Fibroblast of pulmonary artery (primary cell): ENCODE results near the gene TBCB.

Experiments
- DNase-seq: peaks from one replicate; pipeline ENCODE4 v3.0.0-alpha.2; 2010; ENCODE audit warnings: low read depth
- H3K4me3 ChIP-seq: replicated peaks from 2 replicates; pipeline ENCODE4 v1.5.1; 2011; ENCODE audit warnings: low read depth, mild to moderate bottlenecking, control low read depth, low read length, moderate library complexity
- CTCF ChIP-seq: IDR thresholded peaks from 2 replicates; pipeline ENCODE4 v1.5.1; 2011; ENCODE audit warnings: mild to moderate bottlenecking, control low read depth, low read length, inconsistent platforms; ENCODE audit errors: missing control alignments

TBCB gene

GRCh38 chr19:36092566-36092965, 22.7 kb upstream of the TBCB start:
- no peak for TF ChIP-seq CTCF
- no peak for DNase-seq
- H3K4me3 ChIP-seq = no peak overlapping the region

- DNase-seq = no peak
- no peak for TF ChIP-seq CTCF
- H3K4me3 ChIP-seq = no peak overlapping the region
These were observed 22.1 kb upstream of the TBCB start for GRCh38 chr19:36093146-36093662.

GRCh38 chr19:36093687-36094086, 21.6 kb upstream of the TBCB start:
- TF ChIP-seq CTCF = no peak
- DNase-seq = peak; percentile 10
- no peak overlapping the region for H3K4me3 ChIP-seq

GRCh38 chr19:36097036-36097435, 18.2 kb upstream of the TBCB start:
- TF ChIP-seq CTCF = no peak

GRCh38 chr19:36099166-36099785, 16.0 kb upstream of the TBCB start:
- TF ChIP-seq CTCF = no peak
- H3K4me3 ChIP-seq = no peak overlapping the region
- DNase-seq = no peak

More at GRCh38 chr19:36097036-36097435, 18.2 kb upstream of the TBCB start:
- H3K4me3 ChIP-seq = no peak overlapping the region
- DNase-seq = peak; percentile 36

DNA sequence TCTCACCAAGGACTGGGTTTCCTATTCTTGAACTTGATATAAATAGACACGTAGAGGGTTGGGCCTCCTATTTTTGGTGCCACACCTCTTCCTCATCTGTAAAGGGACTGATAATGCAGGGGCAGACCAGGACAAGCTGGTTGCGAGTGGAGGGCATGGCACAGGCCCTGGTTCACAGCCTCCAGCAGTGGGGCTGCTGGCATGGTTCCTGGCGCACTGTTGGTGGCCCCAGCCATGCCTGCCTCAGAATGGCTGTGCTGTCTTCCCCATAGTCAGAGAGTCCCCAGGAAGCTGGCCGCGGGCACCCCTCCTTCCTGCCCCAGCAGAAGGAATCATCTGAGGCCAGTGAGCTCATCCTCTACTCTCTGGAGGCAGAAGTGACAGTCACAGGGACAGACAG, 14.8 kb upstream of the TBCB start:
- TF ChIP-seq CTCF = no peak

DNA sequence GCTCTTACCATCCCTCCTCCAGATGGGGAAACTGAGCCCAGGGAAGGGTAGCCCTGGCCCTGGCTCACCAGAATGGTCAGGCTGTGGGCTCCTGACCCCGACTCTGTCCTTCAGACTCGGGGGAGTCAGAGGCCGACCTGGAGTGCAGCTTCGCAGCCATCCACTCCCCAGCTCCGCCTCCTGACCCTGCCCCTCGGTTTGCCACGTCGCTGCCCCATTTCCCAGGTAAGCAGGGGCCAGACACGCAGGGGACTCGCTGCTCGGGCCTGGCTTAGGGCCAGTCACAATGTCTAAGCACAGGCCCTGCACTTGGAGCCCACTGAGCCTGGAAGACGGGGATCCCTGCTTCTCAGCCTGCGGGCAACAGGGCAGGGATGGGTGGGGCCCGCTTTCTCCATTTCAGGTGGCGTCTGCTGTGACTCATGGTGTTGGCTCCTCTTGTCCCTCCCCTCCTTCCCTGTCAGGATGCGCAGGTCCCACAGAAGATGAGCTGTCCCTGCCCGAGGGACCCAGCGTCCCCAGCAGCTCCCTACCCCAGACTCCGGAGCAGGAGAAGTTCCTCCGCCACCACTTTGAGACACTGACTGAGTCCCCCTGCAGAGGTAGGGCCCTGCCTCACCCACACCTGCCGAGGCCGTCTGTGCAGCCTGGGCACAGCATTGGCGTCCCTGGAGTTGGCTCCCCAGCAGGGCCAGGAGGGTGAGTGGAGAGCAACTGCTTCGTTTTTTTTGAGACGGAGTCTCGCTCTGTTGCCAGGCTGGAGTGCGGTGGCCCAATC, 13.5 kb upstream of the TBCB start:
- DNase-seq = no peak
- no peak for TF ChIP-seq CTCF
- H3K4me3 ChIP-seq = no peak overlapping the region

More for the DNA sequence above, 14.8 kb upstream of the TBCB start:
- no peak for DNase-seq
- no peak overlapping the region for H3K4me3 ChIP-seq
